GM12878 (cell line): ENCODE results near the gene ATG101. TPM values are rescaled to one million over a fixed set of nuclear protein-coding genes. Genes with fewer than 3 reads are reported as not detected.

Experiments
- ATAC-seq: fragments of 200-7000 bp; cut with Tn5 transposase; 3 replicates; pipeline ENCODE4 v1.9.1; 2020; ENCODE audit warnings: mild to moderate bottlenecking, moderate library complexity
- BruUV-seq: library from RNA; stranded (reverse); fragments of 400-500 nt; replicated peaks from 2 replicates; lab custom pipeline; 2021; lab: Mats Ljungman, UMichigan
- CTCF ChIA-PET: fragments of 300-600 bp; sonication (Branson Sonifier 250); formaldehyde crosslinking; extraction: SDS; loops from one replicate; lab custom pipeline; 2021; ENCODE audit warnings: inconsistent platforms; lab: Yijun Ruan, JAX
- POLR2A ChIA-PET: fragments of 350-600 bp; formaldehyde crosslinking; extraction: SDS; loops from one replicate; lab custom pipeline; 2021; ENCODE audit warnings: inconsistent platforms; lab: Charles Lee
- RAD21 ChIA-PET: fragments of 300-600 bp; sonication (Branson Sonifier 250); formaldehyde crosslinking; loops from one replicate; lab custom pipeline; 2023; ENCODE audit warnings: antibody characterized with exemption; ENCODE audit not compliant: unreplicated experiment; lab: Charles Lee
- SMC1A ChIA-PET: fragments of 300-600 bp; sonication (Branson Sonifier 250); formaldehyde crosslinking; loops from one replicate; lab custom pipeline; 2023; ENCODE audit not compliant: unreplicated experiment, uncharacterized antibody; lab: Charles Lee
- DNase-seq: peaks from one replicate; pipeline ENCODE4 v3.0.0-alpha.2; 2011; ENCODE audit warnings: low read depth, low spot score
- FAIRE-seq: peaks from 3 replicates; lab custom pipeline; 2011; peaks lifted over from hg19 to GRCh38; lab: Jason Lieb, UNC
- H2AFZ ChIP-seq: 2 replicates; pipeline ENCODE4 v1.6.0; 2011; ENCODE audit warnings: low read depth, low read length, control low read depth; ENCODE audit not compliant: control insufficient read depth
- H3K27ac ChIP-seq: 2 replicates; pipeline ENCODE4 v1.5.1; 2011; ENCODE audit warnings: control low read depth; ENCODE audit not compliant: control insufficient read depth, insufficient read depth
- H3K27me3 ChIP-seq, 2 experiments: replicated peaks in 1 of 2; 2 replicates each; pipeline versions ENCODE4 v1.6.0 to v1.6.1; 2011; ENCODE audit warnings: low read length in 1 of 2; ENCODE audit not compliant: control insufficient read depth in 2 of 2, insufficient read depth in 2 of 2
- H3K36me3 ChIP-seq, 2 experiments: 2 replicates each; pipeline ENCODE4 v1.5.1; 2011; ENCODE audit warnings: low read length in 1 of 2; ENCODE audit not compliant: control insufficient read depth in 2 of 2, insufficient read depth in 2 of 2
- H3K4me1 ChIP-seq: 2 replicates; pipeline ENCODE4 v1.6.1; 2011; ENCODE audit warnings: mild to moderate bottlenecking, low read length, moderate library complexity, mixed read lengths; ENCODE audit not compliant: control insufficient read depth, insufficient read depth
- H3K4me2 ChIP-seq: 2 replicates; pipeline ENCODE4 v1.6.0; 2011; ENCODE audit warnings: control low read depth; ENCODE audit not compliant: control insufficient read depth, insufficient read depth
- H3K4me3 ChIP-seq: fragments of 200-600 bp; sonication (generic); 2 replicates; pipeline ENCODE4 v1.5.1; 2016
- H3K79me2 ChIP-seq: 2 replicates; pipeline ENCODE4 v1.6.0; 2011; ENCODE audit warnings: low read length; ENCODE audit not compliant: control insufficient read depth, insufficient read depth
- H3K9ac ChIP-seq: 2 replicates; pipeline ENCODE4 v1.8.0; 2011; ENCODE audit warnings: low read length, control low read depth, mixed read lengths; ENCODE audit not compliant: control insufficient read depth, insufficient read depth
- H3K9me3 ChIP-seq: replicated peaks from 3 replicates; pipeline ENCODE4 v1.5.1; 2011; ENCODE audit warnings: mild to moderate bottlenecking, low read length; ENCODE audit not compliant: control insufficient read depth, insufficient read depth
- H4K20me1 ChIP-seq: 2 replicates; pipeline ENCODE4 v1.6.0; 2011; ENCODE audit not compliant: control insufficient read depth, insufficient read depth
- ELK1 ChIP-seq: IDR thresholded peaks from 2 replicates; pipeline ENCODE4 v1.6.1; 2012; ENCODE audit warnings: low read depth, low read length, improper control_type of control experiment
- SIX5 ChIP-seq: IDR thresholded peaks from 2 replicates; pipeline ENCODE4 v1.6.1; 2011; ENCODE audit warnings: mild to moderate bottlenecking, low read depth, low read length, moderate library complexity; ENCODE audit not compliant: severe bottlenecking
- TCF12 ChIP-seq: IDR thresholded peaks from 2 replicates; pipeline ENCODE4 v1.6.1; 2011; ENCODE audit warnings: low read depth, mild to moderate bottlenecking, low read length
- ZBTB40 ChIP-seq: fragments of 450-650 bp; IDR thresholded peaks from 2 replicates; pipeline ENCODE4 v1.6.1; 2016; ENCODE audit warnings: mild to moderate bottlenecking, moderate library complexity, borderline replicate concordance
- WGBS: methylation state at CpG from one replicate; pipeline ENCODE4 v1.1.6; 2016; ENCODE audit warnings: low lambda C conversion rate; ENCODE audit not compliant: insufficient replicate concordance, insufficient coverage; ENCODE audit errors: missing lambda C conversion rate; 5-methylcytosine and 5-hydroxymethylcytosine counted together
- in situ Hi-C: fragments of 300-500 bp; cut with MboI; formaldehyde crosslinking; loops from 9 replicates; pipeline ENCODE4 v1.14.3; 2018; ENCODE audit warnings: mixed read lengths
- intact Hi-C: fragments of 100-400 bp; cut with micrococcal nuclease; formaldehyde crosslinking; loops from one replicate; pipeline ENCODE4 v1.14.2; 2022; ENCODE audit not compliant: unreplicated experiment
- polyA plus RNA-seq, 11 experiments: library from polyadenylated mRNA; depleted of rRNA in 4 of 11; unstranded in 6 of 11; stranded (reverse) in 5 of 11; fragments of >200 nt; fragmentation: Nextera tagmentation in 4 of 11; fragmentation: Illumina TruSeq in 1 of 11; extraction: Ambion mirVana in 4 of 11; extraction: Trizol in 1 of 11; gene quantifications; 1 replicate in 1 of 11; 2 replicates in 10 of 11; pipeline versions ENCODE4 v1.2.1 to v1.2.3, GENCODE V29; 2011 to 2016; ENCODE audit warnings: inconsistent platforms in 2 of 11, missing spikeins in 2 of 11, low read depth in 1 of 11
- total RNA-seq, 4 experiments: library from RNA; depleted of rRNA in 3 of 4; stranded (reverse); fragments of >200 nt in 3 of 4; fragmentation: Illumina TruSeq in 1 of 4; extraction: Trizol in 1 of 4; gene quantifications; 2 replicates each; pipeline versions ENCODE4 v1.2.1 to v1.2.3, GENCODE V29; 2013 to 2021
- TF ChIP-seq, protein P1 (sequence below): fragments of 450-650 bp; IDR thresholded peaks from 2 replicates; pipeline ENCODE4 v1.6.1; 2018; ENCODE audit warnings: mild to moderate bottlenecking, low read depth, moderate library complexity; ENCODE audit not compliant: partially characterized antibody
- TF ChIP-seq, protein P2 (sequence below): fragments of 450-650 bp; IDR thresholded peaks from 2 replicates; pipeline ENCODE4 v1.6.1; 2018; ENCODE audit warnings: borderline replicate concordance, mild to moderate bottlenecking; ENCODE audit not compliant: partially characterized antibody
- TF ChIP-seq, protein P3 (sequence below): IDR thresholded peaks from 2 replicates; pipeline ENCODE4 v1.6.1; 2012; ENCODE audit warnings: mild to moderate bottlenecking, low read depth, low read length

ATG101 gene
- total and polyA plus RNA-seq, 10 of the 15 experiments (the other 5 are each of a cell fraction or from before 2014, with no cell fraction given) = 2.7 to 49.8 (median 35.3) TPM

GRCh38 chr12:52026263-52026662 is 43.5 kb upstream of the ATG101 start:
- H3K4me2 ChIP-seq = peak overlapping the region; percentile 64
- ChIA-PET SMC1A (interaction anchor here (0.6 to 13.7 kb wide), 19 partner anchors 9 to 218 kb away, joined by 3 to 322 read pairs (median 8); partner anchors contain the start of genes ATG101 and NR4A1), POLR2A (interaction anchor here (1.0 to 2.9 kb wide), 9 partner anchors 11 to 97 kb away, joined by 3 to 12 read pairs (median 4); partner anchors contain the start of genes ATG101 and NR4A1), CTCF (interaction anchor here (0.6 to 15.6 kb wide), 24 partner anchors 9 to 1136 kb away, joined by 3 to 622 read pairs (median 12); partner anchors contain the start of genes ATG101, NR4A1, SMIM41 and TAMALIN), RAD21 (interaction anchor here (0.9 to 9.0 kb wide), 22 partner anchors 9 to 101 kb away, joined by 3 to 151 read pairs (median 14); partner anchors contain the start of genes ATG101, NR4A1 and TAMALIN)
- intact Hi-C loops (no loop called here), in situ Hi-C loops (loop anchor here (5.0 kb wide), 2 partner anchors 56 to 96 kb away; no protein-coding TSS in a partner anchor)
- 20% methylated on average over 5 of the region's 5 CpGs for WGBS
- ATAC-seq (no peak), DNase-seq (no peak), FAIRE-seq (no peak)
- no peak overlapping the region for H2AFZ ChIP-seq
- H3K36me3 ChIP-seq = no peaks in the 10 kb centered on the region
- no TSS peak for BruUV-seq
- H3K9ac ChIP-seq = no peak overlapping the region
- H3K79me2 ChIP-seq = no peaks in the 10 kb centered on the region
- peaks cover 15% of the 10 kb centered on the region for H3K4me1 ChIP-seq
- no peaks in the 10 kb centered on the region for H3K9me3 ChIP-seq
- no peaks in the 10 kb centered on the region for H4K20me1 ChIP-seq
- peaks cover 0 to 6% of the 10 kb centered on the region in 2 experiments; a peak in 2 of 4 replicates for H3K27me3 ChIP-seq
- H3K4me3 ChIP-seq = no peak overlapping the region
- no peak overlapping the region for H3K27ac ChIP-seq
- TF ChIP-seq, protein P1, sequence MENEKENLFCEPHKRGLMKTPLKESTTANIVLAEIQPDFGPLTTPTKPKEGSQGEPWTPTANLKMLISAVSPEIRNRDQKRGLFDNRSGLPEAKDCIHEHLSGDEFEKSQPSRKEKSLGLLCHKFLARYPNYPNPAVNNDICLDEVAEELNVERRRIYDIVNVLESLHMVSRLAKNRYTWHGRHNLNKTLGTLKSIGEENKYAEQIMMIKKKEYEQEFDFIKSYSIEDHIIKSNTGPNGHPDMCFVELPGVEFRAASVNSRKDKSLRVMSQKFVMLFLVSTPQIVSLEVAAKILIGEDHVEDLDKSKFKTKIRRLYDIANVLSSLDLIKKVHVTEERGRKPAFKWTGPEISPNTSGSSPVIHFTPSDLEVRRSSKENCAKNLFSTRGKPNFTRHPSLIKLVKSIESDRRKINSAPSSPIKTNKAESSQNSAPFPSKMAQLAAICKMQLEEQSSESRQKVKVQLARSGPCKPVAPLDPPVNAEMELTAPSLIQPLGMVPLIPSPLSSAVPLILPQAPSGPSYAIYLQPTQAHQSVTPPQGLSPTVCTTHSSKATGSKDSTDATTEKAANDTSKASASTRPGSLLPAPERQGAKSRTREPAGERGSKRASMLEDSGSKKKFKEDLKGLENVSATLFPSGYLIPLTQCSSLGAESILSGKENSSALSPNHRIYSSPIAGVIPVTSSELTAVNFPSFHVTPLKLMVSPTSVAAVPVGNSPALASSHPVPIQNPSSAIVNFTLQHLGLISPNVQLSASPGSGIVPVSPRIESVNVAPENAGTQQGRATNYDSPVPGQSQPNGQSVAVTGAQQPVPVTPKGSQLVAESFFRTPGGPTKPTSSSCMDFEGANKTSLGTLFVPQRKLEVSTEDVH = no peak
- TF ChIP-seq TCF12 = no peak
- no peak for TF ChIP-seq ZBTB40
- TF ChIP-seq ELK1 = no peak
- TF ChIP-seq, protein P2, sequence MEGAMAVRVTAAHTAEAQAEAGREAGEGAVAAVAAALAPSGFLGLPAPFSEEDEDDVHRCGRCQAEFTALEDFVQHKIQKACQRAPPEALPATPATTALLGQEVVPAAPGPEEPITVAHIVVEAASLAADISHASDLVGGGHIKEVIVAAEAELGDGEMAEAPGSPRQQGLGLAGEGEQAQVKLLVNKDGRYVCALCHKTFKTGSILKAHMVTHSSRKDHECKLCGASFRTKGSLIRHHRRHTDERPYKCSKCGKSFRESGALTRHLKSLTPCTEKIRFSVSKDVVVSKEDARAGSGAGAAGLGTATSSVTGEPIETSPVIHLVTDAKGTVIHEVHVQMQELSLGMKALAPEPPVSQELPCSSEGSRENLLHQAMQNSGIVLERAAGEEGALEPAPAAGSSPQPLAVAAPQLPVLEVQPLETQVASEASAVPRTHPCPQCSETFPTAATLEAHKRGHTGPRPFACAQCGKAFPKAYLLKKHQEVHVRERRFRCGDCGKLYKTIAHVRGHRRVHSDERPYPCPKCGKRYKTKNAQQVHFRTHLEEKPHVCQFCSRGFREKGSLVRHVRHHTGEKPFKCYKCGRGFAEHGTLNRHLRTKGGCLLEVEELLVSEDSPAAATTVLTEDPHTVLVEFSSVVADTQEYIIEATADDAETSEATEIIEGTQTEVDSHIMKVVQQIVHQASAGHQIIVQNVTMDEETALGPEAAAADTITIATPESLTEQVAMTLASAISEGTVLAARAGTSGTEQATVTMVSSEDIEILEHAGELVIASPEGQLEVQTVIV = no peak
- TF ChIP-seq, protein P3, sequence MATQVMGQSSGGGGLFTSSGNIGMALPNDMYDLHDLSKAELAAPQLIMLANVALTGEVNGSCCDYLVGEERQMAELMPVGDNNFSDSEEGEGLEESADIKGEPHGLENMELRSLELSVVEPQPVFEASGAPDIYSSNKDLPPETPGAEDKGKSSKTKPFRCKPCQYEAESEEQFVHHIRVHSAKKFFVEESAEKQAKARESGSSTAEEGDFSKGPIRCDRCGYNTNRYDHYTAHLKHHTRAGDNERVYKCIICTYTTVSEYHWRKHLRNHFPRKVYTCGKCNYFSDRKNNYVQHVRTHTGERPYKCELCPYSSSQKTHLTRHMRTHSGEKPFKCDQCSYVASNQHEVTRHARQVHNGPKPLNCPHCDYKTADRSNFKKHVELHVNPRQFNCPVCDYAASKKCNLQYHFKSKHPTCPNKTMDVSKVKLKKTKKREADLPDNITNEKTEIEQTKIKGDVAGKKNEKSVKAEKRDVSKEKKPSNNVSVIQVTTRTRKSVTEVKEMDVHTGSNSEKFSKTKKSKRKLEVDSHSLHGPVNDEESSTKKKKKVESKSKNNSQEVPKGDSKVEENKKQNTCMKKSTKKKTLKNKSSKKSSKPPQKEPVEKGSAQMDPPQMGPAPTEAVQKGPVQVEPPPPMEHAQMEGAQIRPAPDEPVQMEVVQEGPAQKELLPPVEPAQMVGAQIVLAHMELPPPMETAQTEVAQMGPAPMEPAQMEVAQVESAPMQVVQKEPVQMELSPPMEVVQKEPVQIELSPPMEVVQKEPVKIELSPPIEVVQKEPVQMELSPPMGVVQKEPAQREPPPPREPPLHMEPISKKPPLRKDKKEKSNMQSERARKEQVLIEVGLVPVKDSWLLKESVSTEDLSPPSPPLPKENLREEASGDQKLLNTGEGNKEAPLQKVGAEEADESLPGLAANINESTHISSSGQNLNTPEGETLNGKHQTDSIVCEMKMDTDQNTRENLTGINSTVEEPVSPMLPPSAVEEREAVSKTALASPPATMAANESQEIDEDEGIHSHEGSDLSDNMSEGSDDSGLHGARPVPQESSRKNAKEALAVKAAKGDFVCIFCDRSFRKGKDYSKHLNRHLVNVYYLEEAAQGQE = no peak
- TF ChIP-seq SIX5 = no peak
